Panc1 (cell line): ENCODE measurements around the gene PIP4K2A. TPM values are rescaled to one million over a fixed set of nuclear protein-coding genes. Genes with fewer than 3 reads are reported as not detected.

Experiments used
- ATAC-seq: fragments of 200-7000 bp; cut with Tn5 transposase; 2 replicates; pipeline ENCODE4 v1.9.1; 2020; ENCODE audit warnings: mild to moderate bottlenecking, moderate library complexity
- BruUV-seq: library from RNA; stranded (reverse); fragments of 400-500 nt; replicated peaks from 2 replicates; lab custom pipeline; 2021; lab: Mats Ljungman, UMichigan
- CTCF ChIA-PET: fragments of 300-600 bp; sonication (Branson Sonifier 250); formaldehyde crosslinking; loops from one replicate; lab custom pipeline; 2022; ENCODE audit warnings: antibody characterized with exemption; lab: Charles Lee
- POLR2A ChIA-PET: fragments of 300-600 bp; sonication (Branson Sonifier 250); formaldehyde crosslinking; loops from one replicate; lab custom pipeline; 2022; ENCODE audit warnings: antibody characterized with exemption; lab: Charles Lee
- DNase-seq: peaks from one replicate; pipeline ENCODE4 v3.0.0-alpha.2; 2010; ENCODE audit warnings: low read depth, low spot score
- H3K27ac ChIP-seq: 2 replicates; pipeline ENCODE4 v1.5.1; 2011; ENCODE audit warnings: mild to moderate bottlenecking, low read length, inconsistent platforms
- H3K27me3 ChIP-seq: fragments of 200-500 bp; sonication (Bioruptor generic); 2 replicates; pipeline ENCODE4 v1.6.0; 2014; ENCODE audit warnings: low read length, inconsistent platforms; ENCODE audit not compliant: control insufficient read depth, insufficient read depth
- H3K36me3 ChIP-seq: fragments of 200-500 bp; sonication (Bioruptor generic); 2 replicates; pipeline ENCODE4 v1.5.1; 2014; ENCODE audit warnings: inconsistent platforms, mild to moderate bottlenecking, low read length, moderate library complexity; ENCODE audit not compliant: control insufficient read depth, insufficient read depth
- H3K4me1 ChIP-seq: 2 replicates; pipeline ENCODE4 v1.5.1; 2011; ENCODE audit warnings: inconsistent platforms, mild to moderate bottlenecking, low read length, moderate library complexity; ENCODE audit not compliant: control insufficient read depth, insufficient read depth
- H3K4me3 ChIP-seq, 2 experiments: 2 replicates each; pipeline ENCODE4 v1.5.1; 2011 to 2012; ENCODE audit warnings: low read depth in 2 of 2, low read length in 2 of 2, mild to moderate bottlenecking in 2 of 2, inconsistent platforms in 1 of 2, moderate library complexity in 1 of 2
- H3K9me3 ChIP-seq: fragments of 200-500 bp; sonication (Bioruptor generic); 2 replicates; pipeline ENCODE4 v1.5.1; 2014; ENCODE audit warnings: low read depth, mild to moderate bottlenecking, inconsistent platforms, low read length, moderate library complexity; ENCODE audit not compliant: control insufficient read depth, insufficient read depth
- POLR2AphosphoS5 ChIP-seq: IDR thresholded peaks from 2 replicates; pipeline ENCODE4 v1.6.1; 2012; ENCODE audit warnings: mild to moderate bottlenecking, low read depth, low read length, moderate library complexity
- SIN3A ChIP-seq: IDR thresholded peaks from 2 replicates; pipeline ENCODE4 v1.6.1; 2012; ENCODE audit warnings: low read depth, mild to moderate bottlenecking, low read length, moderate library complexity, borderline replicate concordance; ENCODE audit not compliant: insufficient read depth
- TCF7L2 ChIP-seq: IDR thresholded peaks from 2 replicates; pipeline ENCODE4 v1.6.1; 2011; ENCODE audit warnings: mild to moderate bottlenecking, low read depth, low read length, inconsistent platforms
- in situ Hi-C: cut with HindIII; loops from 2 replicates; pipeline ENCODE4 v1.10.0; 2016; ENCODE audit warnings: low sequenced_read_pairs, low pct_unique_long_range_greater_than_20kb
- intact Hi-C: fragments of 100-400 bp; cut with micrococcal nuclease; formaldehyde crosslinking; loops from one replicate; pipeline ENCODE4 v1.10.0; 2022; ENCODE audit not compliant: unreplicated experiment
- total RNA-seq: library from RNA; stranded (reverse); gene quantifications from one replicate; pipeline ENCODE4 v1.2.1, GENCODE V29; 2021; ENCODE audit not compliant: unreplicated experiment
- TF ChIP-seq, protein P1 (sequence below), 2 experiments: IDR thresholded peaks; 2 replicates each; pipeline ENCODE4 v1.6.1; 2011 to 2012; ENCODE audit warnings: low read depth in 2 of 2, control low read depth in 1 of 2, low read length in 1 of 2, mild to moderate bottlenecking in 1 of 2, moderate library complexity in 1 of 2; ENCODE audit not compliant: insufficient read depth in 1 of 2
- TF ChIP-seq, protein P2 (sequence below): fragments of 450-650 bp; IDR thresholded peaks from 2 replicates; pipeline ENCODE4 v1.5.1; 2017; ENCODE audit warnings: mild to moderate bottlenecking

Gene PIP4K2A
- total RNA-seq, 1 experiment from 2014 or later: 25.2 TPM

DNA sequence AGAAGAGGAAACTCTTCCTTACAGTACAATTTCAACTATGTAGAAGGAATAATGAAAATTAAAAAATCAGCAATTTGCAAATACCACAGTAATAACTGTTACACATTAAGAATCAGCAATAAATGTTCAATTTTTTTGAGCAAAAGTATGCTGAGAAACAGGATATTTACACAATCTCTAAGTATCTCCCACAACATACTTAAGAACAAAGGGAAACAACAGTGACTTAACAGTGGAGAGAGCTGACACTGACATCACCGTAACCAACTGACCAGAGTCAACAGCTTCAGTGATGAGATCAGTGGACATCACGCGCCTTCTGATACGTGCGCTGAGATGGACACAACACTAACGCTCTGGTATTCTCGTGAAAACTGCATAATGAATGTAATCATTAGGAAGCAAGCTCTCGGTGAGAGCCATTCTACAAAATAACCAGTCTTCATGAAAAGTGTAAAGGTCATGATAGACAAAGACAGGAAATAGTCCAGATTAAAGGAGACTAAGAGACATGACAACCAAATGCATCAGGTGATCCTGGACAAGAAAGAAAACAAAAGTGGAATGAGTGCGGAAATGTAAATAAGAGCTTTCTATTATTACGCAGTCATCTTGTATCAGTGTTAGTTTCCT is 82.6 kb downstream of the PIP4K2A start:
- no peak overlapping the region for H3K4me3 ChIP-seq

DNA sequence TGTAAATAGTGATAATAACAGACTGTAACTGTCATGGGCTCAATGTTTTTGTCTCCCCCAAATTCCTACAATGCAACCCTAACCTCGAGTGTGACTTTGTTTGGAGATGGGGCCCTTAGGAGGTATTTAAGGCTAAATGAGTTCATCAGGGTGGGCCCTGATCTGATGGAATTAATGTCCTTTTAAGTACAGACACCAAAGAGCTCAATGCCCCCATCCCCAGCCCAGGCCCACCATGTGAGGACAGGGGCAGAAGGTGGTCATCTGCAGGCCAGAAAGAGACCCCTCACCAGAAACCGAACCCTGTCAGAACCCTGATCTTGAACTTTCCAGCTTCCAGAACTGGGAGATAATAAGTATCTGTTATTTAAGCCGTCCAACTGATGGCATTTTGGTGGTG is 83.2 kb downstream of the PIP4K2A start:
- CTCF ChIA-PET: no interaction called here
- in situ Hi-C loops (no loop called here), intact Hi-C loops (no loop called here)
- no peak overlapping the region for H3K4me3 ChIP-seq
- no peak overlapping the region for H3K27ac ChIP-seq
- no peak for TF ChIP-seq SIN3A
- no peak for TF ChIP-seq POLR2AphosphoS5
- TF ChIP-seq, protein P1, sequence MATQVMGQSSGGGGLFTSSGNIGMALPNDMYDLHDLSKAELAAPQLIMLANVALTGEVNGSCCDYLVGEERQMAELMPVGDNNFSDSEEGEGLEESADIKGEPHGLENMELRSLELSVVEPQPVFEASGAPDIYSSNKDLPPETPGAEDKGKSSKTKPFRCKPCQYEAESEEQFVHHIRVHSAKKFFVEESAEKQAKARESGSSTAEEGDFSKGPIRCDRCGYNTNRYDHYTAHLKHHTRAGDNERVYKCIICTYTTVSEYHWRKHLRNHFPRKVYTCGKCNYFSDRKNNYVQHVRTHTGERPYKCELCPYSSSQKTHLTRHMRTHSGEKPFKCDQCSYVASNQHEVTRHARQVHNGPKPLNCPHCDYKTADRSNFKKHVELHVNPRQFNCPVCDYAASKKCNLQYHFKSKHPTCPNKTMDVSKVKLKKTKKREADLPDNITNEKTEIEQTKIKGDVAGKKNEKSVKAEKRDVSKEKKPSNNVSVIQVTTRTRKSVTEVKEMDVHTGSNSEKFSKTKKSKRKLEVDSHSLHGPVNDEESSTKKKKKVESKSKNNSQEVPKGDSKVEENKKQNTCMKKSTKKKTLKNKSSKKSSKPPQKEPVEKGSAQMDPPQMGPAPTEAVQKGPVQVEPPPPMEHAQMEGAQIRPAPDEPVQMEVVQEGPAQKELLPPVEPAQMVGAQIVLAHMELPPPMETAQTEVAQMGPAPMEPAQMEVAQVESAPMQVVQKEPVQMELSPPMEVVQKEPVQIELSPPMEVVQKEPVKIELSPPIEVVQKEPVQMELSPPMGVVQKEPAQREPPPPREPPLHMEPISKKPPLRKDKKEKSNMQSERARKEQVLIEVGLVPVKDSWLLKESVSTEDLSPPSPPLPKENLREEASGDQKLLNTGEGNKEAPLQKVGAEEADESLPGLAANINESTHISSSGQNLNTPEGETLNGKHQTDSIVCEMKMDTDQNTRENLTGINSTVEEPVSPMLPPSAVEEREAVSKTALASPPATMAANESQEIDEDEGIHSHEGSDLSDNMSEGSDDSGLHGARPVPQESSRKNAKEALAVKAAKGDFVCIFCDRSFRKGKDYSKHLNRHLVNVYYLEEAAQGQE (IDR thresholded peaks at IDR 0.05; ENCODE audit: insufficient read depth in 1 of 2, low read depth in 2 of 2, low read length in 1 of 2): no peak
- TF ChIP-seq, protein P2, sequence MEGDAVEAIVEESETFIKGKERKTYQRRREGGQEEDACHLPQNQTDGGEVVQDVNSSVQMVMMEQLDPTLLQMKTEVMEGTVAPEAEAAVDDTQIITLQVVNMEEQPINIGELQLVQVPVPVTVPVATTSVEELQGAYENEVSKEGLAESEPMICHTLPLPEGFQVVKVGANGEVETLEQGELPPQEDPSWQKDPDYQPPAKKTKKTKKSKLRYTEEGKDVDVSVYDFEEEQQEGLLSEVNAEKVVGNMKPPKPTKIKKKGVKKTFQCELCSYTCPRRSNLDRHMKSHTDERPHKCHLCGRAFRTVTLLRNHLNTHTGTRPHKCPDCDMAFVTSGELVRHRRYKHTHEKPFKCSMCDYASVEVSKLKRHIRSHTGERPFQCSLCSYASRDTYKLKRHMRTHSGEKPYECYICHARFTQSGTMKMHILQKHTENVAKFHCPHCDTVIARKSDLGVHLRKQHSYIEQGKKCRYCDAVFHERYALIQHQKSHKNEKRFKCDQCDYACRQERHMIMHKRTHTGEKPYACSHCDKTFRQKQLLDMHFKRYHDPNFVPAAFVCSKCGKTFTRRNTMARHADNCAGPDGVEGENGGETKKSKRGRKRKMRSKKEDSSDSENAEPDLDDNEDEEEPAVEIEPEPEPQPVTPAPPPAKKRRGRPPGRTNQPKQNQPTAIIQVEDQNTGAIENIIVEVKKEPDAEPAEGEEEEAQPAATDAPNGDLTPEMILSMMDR: no peak
- TF ChIP-seq TCF7L2: no peak
- DNase-seq (no peak), ATAC-seq (no peak)
- H3K27me3 ChIP-seq: no peaks in the 10 kb centered on the region
- no peaks in the 10 kb centered on the region for H3K9me3 ChIP-seq
- POLR2A ChIA-PET: no interaction called here
- H3K36me3 ChIP-seq: no peaks in the 10 kb centered on the region
- peaks cover 19% of the 10 kb centered on the region for H3K4me1 ChIP-seq
- no TSS peak for BruUV-seq

More for the DNA sequence above, 82.6 kb downstream of the PIP4K2A start:
- Histone ChIP-seq H3K9me3 (no peaks in the 10 kb centered on the region), H3K36me3 (no peaks in the 10 kb centered on the region), H3K27ac (no peak overlapping the region), H3K27me3 (no peaks in the 10 kb centered on the region), H3K4me1 (peaks cover 19% of the 10 kb centered on the region)
- ChIA-PET CTCF (no interaction called here), POLR2A (interaction anchor here (0.6 kb wide), 2 partner anchors 16 to 65 kb away, joined by 3 to 5 read pairs; no protein-coding TSS in a partner anchor)
- TF ChIP-seq, protein P1 (IDR thresholded peaks at IDR 0.05; ENCODE audit: insufficient read depth in 1 of 2, low read depth in 2 of 2, low read length in 1 of 2): no peak
- TF ChIP-seq POLR2AphosphoS5: no peak
- no peak for TF ChIP-seq TCF7L2
- TF ChIP-seq SIN3A: no peak
- TF ChIP-seq, protein P2: no peak
- in situ Hi-C loops (no loop called here), intact Hi-C loops (no loop called here)
- BruUV-seq: no TSS peak
- no peak for ATAC-seq
- DNase-seq: no peak
